Femur (tissue), 1 donor: ENCODE measurements around the gene TTLL6.

Experiments used
- DNase-seq: peaks from one replicate; pipeline ENCODE4 v3.0.0-alpha.2; 2017

TTLL6 gene

DNA sequence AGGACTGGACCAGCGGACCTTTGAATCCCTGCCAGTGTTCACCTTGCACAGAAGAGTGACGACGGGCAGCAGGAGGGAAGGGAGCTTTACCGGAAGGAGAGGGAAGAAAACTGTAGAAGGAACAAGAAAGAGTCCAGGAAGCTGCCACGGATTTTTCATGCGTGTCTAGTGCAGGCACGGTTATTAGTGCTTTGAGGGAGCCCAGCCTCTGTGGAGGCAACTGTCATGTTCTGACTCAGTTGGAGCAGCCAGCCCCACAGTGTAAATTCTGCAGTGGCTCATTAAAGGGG lies 82.0 kb downstream of the TTLL6 start:
- DNase-seq = no peak

DNA sequence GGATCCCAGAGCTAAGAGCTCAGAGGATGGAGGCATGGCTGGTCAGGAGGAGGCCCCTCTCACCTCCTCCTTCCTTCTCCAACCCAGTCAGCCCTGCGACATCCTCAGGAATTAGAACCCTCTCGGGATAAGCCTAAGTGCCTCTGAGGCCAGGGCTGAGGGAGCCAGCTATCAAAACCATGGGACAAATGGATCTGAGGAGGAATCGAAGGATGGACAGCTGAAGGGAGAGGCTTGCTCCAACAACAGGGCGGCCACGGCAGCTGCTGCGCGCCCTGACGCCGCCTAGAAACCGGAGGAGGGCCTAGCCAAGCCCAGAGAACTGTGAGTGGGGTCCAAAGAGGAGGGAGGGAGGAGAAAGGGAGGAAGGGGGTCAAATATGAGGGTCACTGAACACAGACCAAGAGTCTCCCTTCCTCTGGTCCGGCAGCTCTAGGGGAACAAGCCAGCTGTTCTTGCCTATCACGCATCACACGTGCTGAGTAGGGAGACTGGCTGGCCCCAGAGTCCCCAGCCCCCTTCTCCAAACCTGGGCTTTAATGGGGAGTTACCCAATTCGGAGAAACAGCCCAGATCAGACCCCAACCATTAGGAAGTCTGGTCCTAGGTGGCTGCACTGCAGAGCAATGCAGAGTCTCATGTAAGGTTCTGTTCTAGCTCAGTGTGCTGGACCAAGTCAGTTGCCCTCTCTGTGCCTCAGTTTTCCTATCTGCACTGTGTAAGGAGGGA lies 82.5 kb downstream of the TTLL6 start:
- DNase-seq = no peak

DNA sequence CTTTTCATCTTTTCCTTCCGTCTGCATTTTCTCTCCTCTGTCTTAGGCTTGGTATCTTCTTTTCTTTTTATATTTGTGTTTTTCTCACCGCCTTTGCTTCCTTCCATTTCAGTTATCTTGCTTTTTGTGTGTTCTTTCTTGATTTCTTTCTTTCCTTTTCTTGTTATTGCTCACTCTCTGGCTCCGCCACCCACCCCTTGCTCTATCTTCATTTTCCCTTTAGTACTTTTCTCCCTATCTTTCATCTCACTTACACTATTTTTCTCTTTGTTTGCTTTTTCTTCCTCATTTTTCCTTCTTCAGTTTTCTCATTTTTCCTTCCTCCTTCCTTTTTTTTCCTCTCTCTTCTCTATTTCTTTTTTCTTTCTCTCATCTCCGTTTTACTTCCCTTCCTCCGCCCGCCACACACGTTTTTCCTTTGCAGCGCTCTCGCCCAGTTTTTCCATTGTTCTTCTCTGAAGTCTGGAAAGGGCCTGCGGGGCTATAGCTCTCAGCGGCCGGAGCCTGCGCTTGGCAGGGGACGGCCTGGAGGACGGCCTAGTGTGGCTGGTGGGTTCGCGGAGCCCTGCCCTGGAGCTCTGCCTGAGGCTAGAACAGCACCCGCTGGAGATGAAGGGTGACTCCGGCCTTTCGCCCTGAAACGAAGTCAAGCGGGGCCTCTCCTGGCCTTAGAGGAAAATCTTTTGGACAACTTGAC lies 83.2 kb downstream of the TTLL6 start:
- no peak for DNase-seq

DNA sequence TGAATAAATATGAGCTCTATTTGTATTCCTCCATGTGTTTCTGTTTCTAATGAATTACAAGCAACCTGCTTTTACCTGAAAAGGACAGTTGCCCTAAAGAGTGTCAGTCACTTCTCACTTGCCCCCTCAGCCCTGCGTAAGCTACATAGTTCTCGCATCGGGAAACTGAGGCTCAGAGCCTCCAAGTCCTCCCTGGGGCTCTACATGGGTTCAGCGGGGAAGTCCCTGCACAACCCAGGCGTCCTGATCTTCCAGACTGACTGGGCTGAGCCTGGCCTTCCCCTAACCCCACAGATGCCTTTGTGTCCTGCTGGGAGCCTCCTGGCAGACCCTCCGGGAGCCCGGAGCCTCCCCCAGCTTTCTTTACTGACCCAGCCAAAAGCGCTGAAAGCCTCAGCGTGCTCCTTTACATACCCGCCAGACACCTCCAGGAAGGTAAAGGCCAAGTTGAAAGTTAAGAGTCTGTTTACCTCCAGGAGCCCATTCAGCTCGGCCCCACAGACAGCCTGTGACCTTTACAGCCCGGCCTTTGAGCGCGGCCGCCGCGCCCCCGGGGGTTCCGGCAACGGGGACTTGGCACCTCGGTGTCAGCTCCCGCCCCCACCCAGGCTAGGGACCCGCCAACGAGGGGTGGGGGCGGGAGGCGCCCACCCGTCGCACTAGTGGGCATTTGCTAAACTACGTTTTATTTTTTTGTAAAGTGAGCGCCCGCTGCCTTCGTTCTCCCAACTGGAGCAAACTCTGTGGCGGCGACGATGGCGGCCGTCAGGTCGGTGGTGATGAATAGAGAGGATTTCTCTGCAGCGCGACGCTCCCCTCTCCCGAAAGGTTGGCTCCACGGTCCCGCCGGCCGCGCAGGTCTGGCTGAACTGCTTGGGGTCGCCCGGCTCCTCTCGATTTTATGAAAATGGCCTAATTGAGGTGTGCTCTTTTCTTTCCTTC lies 84.1 kb downstream of the TTLL6 start:
- DNase-seq = no peak

DNA sequence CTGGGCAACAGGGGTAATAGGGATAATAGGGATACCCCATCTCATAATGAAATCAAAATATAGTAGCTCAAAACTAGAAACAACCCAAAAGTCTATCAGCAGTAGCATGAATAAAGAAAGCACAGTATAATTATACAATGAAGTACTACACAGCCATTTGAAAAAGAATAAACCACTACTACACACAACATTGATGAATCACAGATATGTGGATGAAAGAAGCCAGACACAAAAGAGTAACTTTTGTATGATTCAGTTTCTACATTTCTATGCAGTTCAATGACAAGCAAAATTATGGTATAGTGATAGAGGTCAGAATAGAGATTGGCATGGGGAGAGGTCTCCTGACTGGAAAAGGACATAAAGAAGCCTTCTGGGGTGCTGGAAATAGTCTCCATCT lies 85.7 kb downstream of the TTLL6 start:
- no peak for DNase-seq

DNA sequence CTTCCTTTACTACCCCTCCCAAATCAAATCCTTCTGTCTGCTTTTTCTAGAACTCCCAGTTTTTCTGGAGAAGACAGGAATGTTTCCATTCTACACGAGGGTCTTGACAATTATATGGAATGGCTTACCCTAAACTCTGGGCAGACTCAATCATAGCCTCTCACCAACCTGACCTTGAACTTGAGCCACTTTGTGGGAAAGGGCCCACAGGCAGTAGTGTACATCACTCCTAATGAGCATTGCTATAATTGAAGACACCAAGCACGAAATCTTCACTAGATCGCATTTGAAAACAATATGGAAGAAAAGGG lies 86.8 kb downstream of the TTLL6 start:
- no peak for DNase-seq

DNA sequence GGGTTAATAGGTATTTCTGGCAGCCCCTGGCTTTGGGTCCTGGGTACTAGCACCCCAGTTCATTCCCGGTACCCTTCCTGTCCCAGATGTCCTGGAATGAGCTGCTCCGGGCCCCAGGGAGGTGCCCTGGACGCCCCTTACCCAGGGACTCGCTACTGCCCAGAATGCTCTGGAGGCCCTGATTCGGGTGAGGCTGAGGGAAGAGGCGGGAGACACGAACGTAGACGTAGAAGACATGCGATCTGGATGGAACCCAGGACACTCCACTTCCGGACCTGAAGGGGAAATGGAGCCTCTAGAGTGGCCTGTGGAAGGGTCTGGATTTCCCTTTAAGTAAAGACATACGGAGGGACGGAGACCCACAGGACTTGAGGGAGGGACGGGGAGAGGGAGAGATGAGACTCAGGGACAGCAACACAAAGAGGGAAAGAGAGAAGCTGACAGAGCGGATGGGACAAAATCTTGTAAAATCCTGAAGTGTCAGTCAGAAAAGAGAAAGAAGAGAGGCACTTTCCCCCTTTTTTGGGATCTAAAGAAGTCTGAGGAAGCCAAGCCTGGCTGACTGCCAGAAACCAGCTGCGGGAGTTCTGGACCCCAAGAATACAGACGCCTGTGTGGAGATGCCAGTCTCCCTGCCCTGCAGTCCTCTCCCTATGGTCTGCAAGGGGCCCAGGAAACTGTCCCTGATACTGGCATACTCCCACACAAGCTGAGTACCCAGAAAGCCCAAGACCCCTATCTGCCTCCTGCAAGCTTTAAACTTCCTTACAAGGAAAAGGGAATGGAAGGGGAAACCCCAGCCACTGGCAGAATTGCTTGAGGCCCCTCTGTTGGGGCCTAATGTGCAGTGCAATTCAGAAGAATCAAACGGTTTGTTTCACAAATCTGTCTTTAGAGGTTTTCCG lies 87.4 kb downstream of the TTLL6 start:
- no peak for DNase-seq

DNA sequence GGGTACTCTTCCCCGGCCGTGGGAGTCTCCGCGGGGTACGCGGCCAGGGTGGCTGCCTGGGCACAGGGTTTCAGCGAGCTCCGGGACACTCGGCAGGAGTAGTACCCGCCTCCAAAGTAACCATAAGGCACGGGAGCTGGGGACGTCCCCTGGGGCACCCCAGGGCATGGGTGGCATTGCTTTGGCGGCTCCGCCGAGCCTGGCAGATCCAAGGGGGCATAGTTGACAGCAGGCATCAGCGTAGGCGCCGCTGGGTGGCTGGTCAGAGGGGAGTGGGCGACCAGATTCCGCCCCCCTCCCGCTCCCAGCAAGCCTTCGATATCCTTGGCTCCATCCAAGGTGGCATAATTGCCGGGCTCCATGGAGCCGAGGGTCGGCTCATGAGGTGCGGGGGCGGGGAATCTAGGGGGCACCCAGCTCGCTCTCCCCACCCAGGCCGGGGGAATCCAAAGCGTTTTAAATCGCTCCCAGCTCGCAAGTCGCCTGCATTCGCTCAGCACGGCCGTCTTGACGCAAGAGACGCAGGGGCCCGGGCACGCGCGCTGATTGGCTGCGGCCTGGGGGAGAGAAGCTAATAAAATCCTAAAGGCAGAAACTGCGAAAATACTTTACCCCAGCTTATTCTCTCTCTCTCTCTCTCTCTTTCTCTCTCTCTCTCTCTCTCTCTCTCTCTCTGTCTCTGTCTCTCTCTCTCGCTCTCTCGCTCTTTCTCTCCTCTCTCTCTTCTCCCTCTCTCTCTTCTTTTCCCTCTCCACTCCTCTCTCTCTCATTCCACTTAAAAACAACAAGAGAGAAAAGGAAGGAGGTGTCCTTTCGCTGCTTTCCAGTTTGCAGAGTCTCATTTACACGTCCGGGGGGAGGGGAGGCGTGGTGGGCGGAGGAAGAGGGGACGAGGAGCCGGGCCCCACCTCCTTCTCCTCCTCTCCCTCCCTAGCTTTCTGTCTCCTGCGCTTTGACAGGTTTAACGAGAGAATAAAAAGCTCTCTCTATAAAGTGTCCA lies 88.5 kb downstream of the TTLL6 start, which contains the start of gene HOXB13:
HOXB13 (minus strand) TSS at position 519 of the 1,000 bp plus-strand sequence; CDS start at position 362, 157 bp downstream.
- peak; percentile 63 for DNase-seq

DNA sequence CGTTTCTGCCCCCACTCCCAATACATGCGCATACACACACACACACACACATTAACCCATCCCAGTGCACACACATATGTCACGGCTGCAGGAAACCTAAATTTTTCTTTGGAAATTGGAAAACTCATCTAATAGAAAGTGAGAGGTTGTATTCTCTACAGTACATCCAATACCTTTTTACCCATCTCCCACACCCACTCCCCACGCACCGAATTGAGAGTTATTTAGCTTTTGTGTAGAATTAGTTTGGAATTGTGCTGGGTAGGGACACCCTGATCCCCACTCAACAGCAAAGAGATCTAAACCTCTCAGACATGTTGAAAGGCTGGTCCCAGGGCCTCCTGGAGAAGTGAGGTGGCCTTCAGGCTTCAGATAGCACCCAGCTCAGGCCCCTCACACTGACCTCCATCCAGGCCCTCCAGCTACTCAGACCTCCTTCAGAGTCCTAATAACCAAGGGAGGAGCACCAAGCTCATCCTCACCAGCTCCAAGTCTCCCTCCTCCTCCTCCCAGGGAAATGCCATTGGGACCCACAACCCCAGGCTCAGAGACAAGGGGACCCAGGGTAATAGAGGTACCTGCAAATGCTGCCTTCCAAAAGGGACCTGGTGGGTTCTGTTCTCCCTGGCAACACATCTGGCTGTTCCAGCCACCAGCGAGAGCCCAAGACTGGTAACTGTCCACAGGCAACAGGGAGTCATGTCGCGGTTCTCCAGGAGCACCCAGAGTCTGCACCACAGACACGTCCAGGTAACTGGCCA lies 89.4 kb downstream of the TTLL6 start:
- no peak for DNase-seq

DNA sequence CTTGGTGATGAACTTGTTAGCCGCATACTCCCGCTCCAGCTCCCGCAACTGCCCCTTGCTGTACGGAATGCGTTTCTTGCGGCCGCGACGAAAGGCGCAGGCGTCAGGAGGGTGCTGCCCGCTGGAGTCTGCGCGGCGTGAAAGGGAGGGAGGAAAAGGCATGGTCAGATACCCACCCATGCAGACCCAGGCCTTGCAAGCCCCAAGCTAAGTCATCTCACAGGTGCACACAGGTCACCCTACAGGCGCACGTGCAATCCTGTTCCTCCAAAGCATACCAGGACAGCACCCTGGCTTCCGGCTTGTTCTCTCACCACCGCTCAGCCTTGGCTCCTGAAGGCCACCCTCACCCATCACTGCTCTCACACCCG lies 90.1 kb downstream of the TTLL6 start:
- DNase-seq = no peak

DNA sequence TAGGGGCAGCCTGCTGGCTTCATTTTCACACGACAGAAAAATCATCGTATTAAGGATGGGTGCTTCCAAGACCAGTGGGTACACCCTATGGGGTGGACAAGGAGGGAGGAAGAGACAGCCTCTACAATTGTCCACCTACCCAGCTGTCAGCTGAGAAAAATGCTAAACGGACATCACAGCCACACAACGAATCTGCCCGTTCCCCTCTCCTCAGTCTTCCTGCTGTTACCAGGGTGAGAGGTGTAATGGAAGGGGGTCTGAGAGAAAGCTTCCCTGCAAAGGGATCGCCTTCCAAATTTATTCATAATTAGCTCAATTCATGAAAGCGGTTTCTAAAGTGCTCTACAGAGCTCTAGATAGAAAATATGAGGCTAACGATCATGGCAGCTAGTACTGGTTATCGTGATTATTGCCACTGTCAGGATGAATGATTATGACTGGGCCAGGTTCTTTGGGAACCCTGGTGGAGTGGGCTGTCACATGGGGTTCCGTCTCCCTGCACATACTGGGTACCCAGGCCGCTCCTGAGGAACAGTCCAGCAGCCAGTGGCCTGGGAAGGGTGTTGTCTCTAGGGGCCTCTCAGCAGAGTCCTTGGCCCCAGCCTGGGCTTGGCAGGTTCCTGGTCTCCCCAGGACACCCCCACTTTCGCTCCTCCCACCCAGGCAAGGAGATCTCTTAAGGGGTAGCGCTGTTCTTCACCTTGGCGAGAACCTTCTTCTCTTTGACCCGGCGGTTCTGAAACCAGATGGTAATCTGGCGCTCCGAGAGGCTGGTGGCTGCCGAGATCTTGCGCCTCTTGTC lies 90.7 kb downstream of the TTLL6 start:
- DNase-seq = no peak

DNA sequence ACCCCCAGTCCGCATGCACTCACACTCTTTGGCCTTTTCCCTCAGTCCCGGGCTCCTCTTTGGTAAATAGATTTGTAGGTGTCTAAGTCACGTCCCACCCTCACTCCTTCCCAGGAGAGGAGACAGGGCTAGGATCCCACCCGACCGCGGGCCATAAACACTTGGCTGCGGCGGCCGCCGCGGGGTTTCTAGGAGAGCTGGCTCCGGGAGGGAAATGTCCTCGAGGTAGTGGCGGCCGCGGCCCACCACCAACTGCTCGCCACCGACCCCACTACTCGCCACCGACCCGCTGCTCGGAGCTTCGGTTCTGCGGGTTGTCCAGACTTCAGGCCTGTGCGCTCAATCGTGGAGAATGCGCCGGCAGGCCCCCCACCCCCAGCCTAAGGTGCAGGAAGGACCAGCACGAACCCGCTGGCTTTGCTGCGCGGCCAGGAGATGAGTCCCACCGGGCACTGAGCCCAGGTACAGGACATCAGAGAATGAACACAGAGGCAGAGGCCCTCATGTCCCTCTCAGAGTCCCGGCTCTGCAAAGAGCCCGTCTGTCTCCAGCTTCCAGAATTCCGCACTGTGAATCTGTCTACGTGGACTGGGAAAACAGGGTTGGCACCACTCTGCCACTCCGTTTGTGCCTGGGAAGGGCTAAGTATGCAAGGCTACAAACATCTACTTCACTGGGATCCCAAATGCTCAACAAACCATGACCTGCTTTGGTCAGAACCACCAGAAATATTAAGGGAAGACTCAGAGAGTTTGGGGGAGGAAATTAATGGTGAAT lies 91.6 kb downstream of the TTLL6 start:
- no peak for DNase-seq

DNA sequence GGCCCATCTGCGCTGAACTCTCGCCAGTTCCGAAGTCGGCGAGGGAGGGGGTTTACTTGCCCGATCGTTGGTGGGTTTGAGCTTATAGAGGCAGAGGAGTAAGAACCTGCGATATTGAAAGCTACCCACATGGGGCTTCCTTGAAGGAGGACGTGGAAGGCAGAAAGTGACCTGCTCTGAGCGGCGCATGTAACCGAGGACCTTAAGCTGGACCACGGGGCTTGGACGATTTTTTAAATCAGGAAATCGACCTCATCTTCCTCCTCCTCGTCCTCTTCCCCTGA lies 92.1 kb downstream of the TTLL6 start:
- DNase-seq = no peak

DNA sequence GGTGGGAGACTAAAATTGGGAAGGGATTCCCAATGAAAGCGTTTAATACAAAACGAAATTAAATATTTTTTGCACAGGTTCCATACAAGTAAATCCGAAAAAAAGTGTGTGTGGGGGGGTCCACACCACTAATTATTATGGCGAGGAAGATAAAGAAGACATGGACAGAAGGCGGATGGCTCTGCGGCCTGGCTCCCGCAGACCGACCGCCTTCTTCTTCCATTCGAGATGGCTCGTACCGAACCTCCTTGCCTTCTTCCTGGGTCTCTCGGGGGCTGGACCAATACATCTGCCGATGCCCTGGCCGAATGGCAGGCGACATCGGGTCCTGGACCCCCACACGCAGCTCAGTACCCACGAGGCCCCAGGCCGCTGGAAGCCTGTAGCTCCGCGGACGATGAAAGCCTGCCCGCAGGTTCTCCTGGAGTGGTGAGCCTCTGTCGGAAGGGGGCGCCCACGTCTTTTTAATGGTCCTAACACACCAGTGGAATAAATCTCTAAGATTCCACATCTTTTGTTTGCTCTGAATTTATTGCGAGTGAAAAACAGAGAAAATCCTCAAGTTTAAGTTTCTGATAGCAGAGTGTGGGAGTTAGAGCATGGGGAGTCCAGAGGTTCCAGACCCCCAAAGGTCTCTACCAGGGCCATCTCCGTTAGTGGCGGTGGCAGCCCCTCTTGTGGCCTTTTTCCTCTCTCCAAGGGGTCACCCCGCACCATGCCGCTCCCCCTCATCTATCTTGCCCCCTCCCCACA lies 92.6 kb downstream of the TTLL6 start:
- peak; percentile 87 for DNase-seq

DNA sequence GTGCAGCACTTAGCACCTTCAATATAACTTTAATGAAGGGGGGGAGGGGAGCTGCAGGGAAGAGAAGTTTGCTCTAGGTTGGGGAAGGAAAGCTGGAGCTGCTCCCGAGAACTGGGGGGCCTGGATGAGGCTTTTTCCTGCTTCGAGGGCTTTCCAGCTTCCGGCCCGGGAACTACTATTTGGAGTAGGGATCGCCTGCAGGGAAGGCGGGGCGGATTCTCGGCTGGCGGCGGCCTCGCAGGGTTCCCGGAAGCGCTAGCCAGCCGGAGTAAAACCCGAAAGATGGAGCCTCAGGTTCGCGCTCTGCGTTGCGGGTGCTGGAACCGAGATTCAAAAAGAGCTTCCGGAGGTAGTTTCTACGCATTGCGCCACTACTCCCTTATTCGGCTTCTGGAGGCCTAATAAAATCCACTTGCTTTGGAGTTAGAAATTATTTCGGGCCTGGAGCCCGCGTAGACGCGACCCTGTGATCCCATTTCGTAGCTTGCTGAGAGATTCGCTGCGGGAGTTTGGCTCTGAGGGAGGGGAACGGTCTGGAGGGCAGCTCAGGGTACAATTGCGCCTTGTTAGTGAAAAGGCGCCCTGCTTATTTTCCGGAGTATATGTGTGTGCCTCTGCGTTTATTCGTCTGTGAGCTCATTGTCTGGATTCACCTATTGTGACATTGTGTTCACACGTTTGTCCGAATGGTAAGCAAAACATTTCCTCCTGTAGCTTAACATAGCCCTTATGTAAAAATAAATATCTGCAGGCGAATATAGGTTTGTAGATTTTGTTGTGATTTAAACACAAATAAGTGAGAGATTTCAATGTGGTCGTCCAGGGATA lies 93.4 kb downstream of the TTLL6 start:
- DNase-seq = no peak

DNA sequence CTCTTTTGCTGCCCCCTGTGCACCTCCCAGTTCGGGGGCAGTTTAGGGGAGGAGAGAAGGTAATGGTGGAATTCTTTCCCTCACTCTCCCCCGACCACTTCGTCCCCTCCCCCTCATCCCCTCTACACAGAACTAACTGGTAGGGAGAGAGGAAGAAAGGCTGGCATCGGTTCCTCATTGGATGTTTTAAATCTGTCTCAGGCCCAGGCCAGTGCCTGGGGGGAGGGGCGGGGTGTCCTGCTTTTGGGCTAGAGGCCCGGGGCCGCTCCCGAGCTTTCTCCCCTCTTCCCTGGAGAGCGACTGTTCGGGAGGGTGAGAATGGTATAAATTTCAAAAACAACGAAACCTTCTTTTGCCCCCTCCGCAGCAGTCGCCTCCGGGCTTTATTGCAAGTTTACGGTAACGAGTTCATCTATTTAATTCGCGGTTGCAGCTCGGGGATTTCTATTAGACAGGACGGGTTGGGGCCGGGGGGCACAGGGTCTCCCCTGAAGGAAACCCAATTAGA lies 94.1 kb downstream of the TTLL6 start, which contains the start of gene PRAC2:
PRAC2 (plus strand) TSS at position 271 of the 508 bp plus-strand sequence. CDS start 1,226 bp downstream, outside the sequence.
- no peak for DNase-seq
